IMR-90 (cell line): Measurements from ENCODE around the gene ASTN2. TPM values are rescaled to one million over a fixed set of nuclear protein-coding genes. Genes with fewer than 3 reads are reported as not detected.

Experiments used
- ATAC-seq: fragments of 200-7000 bp; cut with Tn5 transposase; 2 replicates; pipeline ENCODE4 v1.9.1; 2020; ENCODE audit warnings: low read depth, mild to moderate bottlenecking, moderate library complexity
- BruUV-seq: library from RNA; stranded (reverse); fragments of 400-500 nt; replicated peaks from 2 replicates; lab custom pipeline; 2021; lab: Mats Ljungman, UMichigan
- CTCF ChIA-PET: fragments of 300-600 bp; formaldehyde crosslinking; extraction: SDS; loops from one replicate; lab custom pipeline; 2021; ENCODE audit warnings: antibody characterized with exemption; lab: Yijun Ruan, JAX
- POLR2A ChIA-PET: fragments of 300-600 bp; sonication (Branson Sonifier 250); formaldehyde crosslinking; loops from one replicate; lab custom pipeline; 2022; ENCODE audit warnings: antibody characterized with exemption; ENCODE audit not compliant: unreplicated experiment; lab: Charles Lee
- DNase-seq: peaks from one replicate; pipeline ENCODE4 v3.0.0; 2013
- H2AFZ ChIP-seq: replicated peaks from 2 replicates; pipeline ENCODE3; 2013; ENCODE audit warnings: low read length, mild to moderate bottlenecking; ENCODE audit not compliant: poor library complexity
- H2AK5ac ChIP-seq: 2 replicates; pipeline ENCODE4 v1.6.1; 2013; ENCODE audit warnings: low read depth, low read length, inconsistent platforms
- H2AK9ac ChIP-seq: replicated peaks from 2 replicates; pipeline ENCODE3; 2013; ENCODE audit warnings: mild to moderate bottlenecking, low read depth, low read length, moderate library complexity; ENCODE audit not compliant: poor library complexity
- H2BK120ac ChIP-seq: 2 replicates; pipeline ENCODE4 v1.6.1; 2013; ENCODE audit warnings: low read depth, low read length, inconsistent platforms
- H2BK15ac ChIP-seq: 3 replicates; pipeline ENCODE4 v1.6.1; 2013; ENCODE audit warnings: low read depth, low read length, inconsistent platforms
- H2BK20ac ChIP-seq: 2 replicates; pipeline ENCODE4 v1.6.1; 2013; ENCODE audit warnings: low read depth, mild to moderate bottlenecking, inconsistent platforms, low read length, moderate library complexity
- H2BK5ac ChIP-seq: 2 replicates; pipeline ENCODE4 v1.6.1; 2013; ENCODE audit warnings: mild to moderate bottlenecking, low read depth, low read length, inconsistent platforms; ENCODE audit not compliant: poor library complexity, severe bottlenecking
- H3K14ac ChIP-seq: replicated peaks from 2 replicates; pipeline ENCODE4 v1.6.1; 2013; ENCODE audit warnings: low read depth, low read length, inconsistent platforms
- H3K18ac ChIP-seq: 2 replicates; pipeline ENCODE4 v1.6.1; 2013; ENCODE audit warnings: low read depth, low read length, control low read depth
- H3K23ac ChIP-seq: 2 replicates; pipeline ENCODE4 v1.6.1; 2013; ENCODE audit warnings: low read depth, low read length, inconsistent platforms
- H3K27ac ChIP-seq: 2 replicates; pipeline ENCODE4 v1.5.1; 2013; ENCODE audit warnings: mild to moderate bottlenecking, control low read depth, low read length; ENCODE audit not compliant: insufficient read depth
- H3K27me3 ChIP-seq: 2 replicates; pipeline ENCODE4 v1.6.1; 2013; ENCODE audit warnings: low read length; ENCODE audit not compliant: control insufficient read depth, insufficient read depth
- H3K36me3 ChIP-seq: 2 replicates; pipeline ENCODE4 v1.6.1; 2013; ENCODE audit warnings: low read length, mixed read lengths; ENCODE audit not compliant: control insufficient read depth, insufficient read depth
- H3K4ac ChIP-seq: 2 replicates; pipeline ENCODE4 v1.6.1; 2013; ENCODE audit warnings: low read depth, low read length, inconsistent platforms
- H3K4me1 ChIP-seq: 2 replicates; pipeline ENCODE4 v1.6.1; 2013; ENCODE audit warnings: low read length, mixed read lengths; ENCODE audit not compliant: control insufficient read depth, insufficient read depth
- H3K4me2 ChIP-seq: 2 replicates; pipeline ENCODE4 v1.6.1; 2013; ENCODE audit warnings: low read depth, mild to moderate bottlenecking, control low read depth, low read length, moderate library complexity
- H3K4me3 ChIP-seq: 2 replicates; pipeline ENCODE4 v1.5.1; 2013; ENCODE audit warnings: low read depth, mild to moderate bottlenecking, control low read depth, low read length, moderate library complexity; ENCODE audit not compliant: insufficient read depth
- H3K56ac ChIP-seq: 2 replicates; pipeline ENCODE4 v1.6.1; 2013; ENCODE audit warnings: low read length, inconsistent platforms; ENCODE audit not compliant: insufficient read depth; ENCODE audit errors: extremely low read depth
- H3K79me1 ChIP-seq, 2 experiments: 2 replicates each; pipeline ENCODE4 v1.6.1; 2013; ENCODE audit warnings: low read length in 2 of 2, inconsistent platforms in 1 of 2, low read depth in 1 of 2
- H3K9ac ChIP-seq: 2 replicates; pipeline ENCODE4 v1.6.1; 2013; ENCODE audit warnings: low read depth, low read length, control low read depth
- H3K9me1 ChIP-seq: 2 replicates; pipeline ENCODE4 v1.6.1; 2013; ENCODE audit warnings: low read length, inconsistent platforms; ENCODE audit not compliant: insufficient read depth
- H3K9me3 ChIP-seq: 2 replicates; pipeline ENCODE4 v1.6.1; 2013; ENCODE audit warnings: low read length; ENCODE audit not compliant: control insufficient read depth, insufficient read depth
- H4K20me1 ChIP-seq: 2 replicates; pipeline ENCODE4 v1.6.1; 2013; ENCODE audit warnings: low read length, inconsistent platforms; ENCODE audit not compliant: insufficient read depth
- H4K5ac ChIP-seq: 2 replicates; pipeline ENCODE4 v1.6.1; 2013; ENCODE audit warnings: mild to moderate bottlenecking, low read depth, low read length, control low read depth
- H4K8ac ChIP-seq, 2 experiments: 2 replicates each; pipeline ENCODE4 v1.6.1; 2013; ENCODE audit warnings: low read depth in 2 of 2, low read length in 2 of 2, control low read depth in 1 of 2, inconsistent platforms in 1 of 2
- H4K91ac ChIP-seq: 2 replicates; pipeline ENCODE4 v1.6.1; 2013; ENCODE audit warnings: low read depth, low read length, inconsistent platforms; ENCODE audit not compliant: insufficient read depth
- BHLHE40 ChIP-seq: fragments of 150-350 bp; IDR thresholded peaks from 2 replicates; pipeline ENCODE4 v1.6.1; 2016; ENCODE audit warnings: mild to moderate bottlenecking, low read depth, low read length
- CEBPB ChIP-seq: IDR thresholded peaks from 2 replicates; pipeline ENCODE4 v1.6.1; 2012; ENCODE audit warnings: low read depth, low read length, improper control_type of control experiment
- CHD1 ChIP-seq: IDR thresholded peaks from 2 replicates; pipeline ENCODE4 v1.6.1; 2012; ENCODE audit warnings: low read depth, low read length, improper control_type of control experiment
- CTCF ChIP-seq: conservative IDR thresholded peaks from 2 replicates; pipeline ENCODE4 v1.5.1; 2012; ENCODE audit warnings: mild to moderate bottlenecking, low read depth, low read length, improper control_type of control experiment
- ELK1 ChIP-seq: fragments of 150-350 bp; IDR thresholded peaks from 2 replicates; pipeline ENCODE4 v1.6.1; 2016; ENCODE audit warnings: low read depth, mild to moderate bottlenecking, low read length, moderate library complexity, borderline replicate concordance
- FOS ChIP-seq: fragments of 150-350 bp; IDR thresholded peaks from 2 replicates; pipeline ENCODE4 v1.6.1; 2016; ENCODE audit warnings: low read depth, low read length
- MAFK ChIP-seq: IDR thresholded peaks from 2 replicates; pipeline ENCODE4 v1.6.1; 2012; ENCODE audit warnings: low read depth, low read length, improper control_type of control experiment
- MAZ ChIP-seq: IDR thresholded peaks from 2 replicates; pipeline ENCODE4 v1.6.1; 2012; ENCODE audit warnings: low read depth, mild to moderate bottlenecking, low read length, improper control_type of control experiment, moderate library complexity, borderline replicate concordance
- MXI1 ChIP-seq: IDR thresholded peaks from 2 replicates; pipeline ENCODE4 v1.6.1; 2012; ENCODE audit warnings: low read depth, mild to moderate bottlenecking, low read length, moderate library complexity, borderline replicate concordance
- NFE2L2 ChIP-seq: fragments of 150-350 bp; IDR thresholded peaks from 2 replicates; pipeline ENCODE4 v1.6.1; 2016; ENCODE audit warnings: low read depth, mild to moderate bottlenecking, low read length
- POLR2A ChIP-seq: IDR thresholded peaks from 2 replicates; pipeline ENCODE4 v1.6.1; 2012; ENCODE audit warnings: mild to moderate bottlenecking, low read depth, low read length
- RAD21 ChIP-seq: IDR thresholded peaks from 2 replicates; pipeline ENCODE4 v1.6.1; 2012; ENCODE audit warnings: low read length, improper control_type of control experiment
- RCOR1 ChIP-seq: IDR thresholded peaks from 2 replicates; pipeline ENCODE4 v1.6.1; 2012; ENCODE audit warnings: mild to moderate bottlenecking, low read length, improper control_type of control experiment; ENCODE audit not compliant: insufficient replicate concordance
- RFX5 ChIP-seq: IDR thresholded peaks from 2 replicates; pipeline ENCODE4 v1.8.0; 2012; ENCODE audit warnings: low read depth, mild to moderate bottlenecking, low read length, moderate library complexity
- SMC3 ChIP-seq: fragments of 150-350 bp; IDR thresholded peaks from 2 replicates; pipeline ENCODE4 v1.6.1; 2016; ENCODE audit warnings: low read depth, mild to moderate bottlenecking, antibody characterized with exemption, low read length, moderate library complexity
- USF2 ChIP-seq: fragments of 150-350 bp; IDR thresholded peaks from 2 replicates; pipeline ENCODE4 v1.6.1; 2017; ENCODE audit warnings: mild to moderate bottlenecking, antibody characterized with exemption, low read length, low read depth
- WGBS, 2 experiments: methylation state at CpG; one replicate each; pipeline versions ENCODE4 v1.1.5 to v1.1.7; 2013; ENCODE audit warnings: missing lambda C conversion rate in 2 of 2; ENCODE audit not compliant: insufficient read length in 1 of 2; ENCODE audit errors: extremely low coverage in 2 of 2; 5-methylcytosine and 5-hydroxymethylcytosine counted together
- dilution Hi-C: fragments of 300-500 bp; cut with HindIII; formaldehyde crosslinking; loops from one replicate; pipeline ENCODE4 v1.14.3; 2018; ENCODE audit warnings: low sequenced_read_pairs; ENCODE audit not compliant: unreplicated experiment
- in situ Hi-C: fragments of 300-500 bp; cut with MboI; formaldehyde crosslinking; loops from 3 replicates; pipeline ENCODE4 v1.14.3; 2019; ENCODE audit warnings: low sequenced_read_pairs, inconsistent platforms, mixed read lengths
- intact Hi-C: fragments of 100-400 bp; cut with micrococcal nuclease; formaldehyde crosslinking; loops from 2 replicates; pipeline ENCODE4 v1.10.0; 2022
- polyA plus RNA-seq, 3 experiments: library from polyadenylated mRNA; depleted of rRNA; stranded (reverse); fragments of >200 nt; gene quantifications; 2 replicates each; pipeline ENCODE4 v1.2.3, GENCODE V29; 2012; ENCODE audit warnings: low replicate concordance in 1 of 3
- total RNA-seq: library from RNA; depleted of rRNA; stranded (reverse); fragments of >200 nt; gene quantifications from 2 replicates; pipeline ENCODE4 v1.2.3, GENCODE V29; 2012

ASTN2 gene
- total and polyA plus RNA-seq, 2 of the 4 experiments (the other 2 are of a cell fraction) = 3.8 to 6.8 TPM

- no peak overlapping the region for H3K4ac ChIP-seq
- H2AK5ac ChIP-seq = no peak overlapping the region
- H2BK15ac ChIP-seq = no peak overlapping the region
- H3K4me1 ChIP-seq = no peaks in the 10 kb centered on the region
- no peak overlapping the region for H4K91ac ChIP-seq
- no peak overlapping the region for H3K9ac ChIP-seq
- H2AFZ ChIP-seq = peak overlapping the region; percentile 82
- H2BK20ac ChIP-seq = no peak overlapping the region
- no peak overlapping the region for H3K27ac ChIP-seq
- POLR2A ChIA-PET = no interaction called here
- H3K27me3 ChIP-seq = peaks cover 34% of the 10 kb centered on the region
- H3K23ac ChIP-seq = no peak overlapping the region
- no peaks in the 10 kb centered on the region for H3K9me3 ChIP-seq
- TF ChIP-seq ELK1 (no peak), SMC3 (no peak), NFE2L2 (no peak), FOS (no peak), CHD1 (no peak), MXI1 (no peak), POLR2A (no peak), CEBPB (no peak), RAD21 (no peak), MAFK (no peak), RCOR1 (no peak), USF2 (no peak), CTCF (no peak), RFX5 (no peak), BHLHE40 (no peak), MAZ (no peak)
- H3K36me3 ChIP-seq = no peaks in the 10 kb centered on the region
- no peak overlapping the region for H2BK5ac ChIP-seq
- H3K18ac ChIP-seq = no peak overlapping the region
- in situ Hi-C loops (no loop called here), dilution Hi-C loops (no loop called here), intact Hi-C loops (no loop called here)
- H4K5ac ChIP-seq = no peak overlapping the region
- H3K14ac ChIP-seq = no peak overlapping the region
- H3K79me1 ChIP-seq = no peaks in the 10 kb centered on the region
- peak; percentile 72 for ATAC-seq
- peak overlapping the region; percentile 66; the same call in 1 of the 2 replicates for H3K4me2 ChIP-seq
- CTCF ChIA-PET = no interaction called here
- H3K56ac ChIP-seq = no peak overlapping the region
- no TSS peak for BruUV-seq
- WGBS, 2 experiments = 1% methylated on average over 48 of the region's 77 CpGs; no CpG with 5 or more reads in 1 of the 2 experiments
- H4K8ac ChIP-seq = no peak overlapping the region
- no peak overlapping the region for H2AK9ac ChIP-seq
- DNase-seq = no peak
- no peaks in the 10 kb centered on the region for H3K9me1 ChIP-seq
- peak overlapping the region; percentile 33; the same call in 1 of the 2 replicates for H3K4me3 ChIP-seq
- H2BK120ac ChIP-seq = no peak overlapping the region
- H4K20me1 ChIP-seq = no peaks in the 10 kb centered on the region
Measured at GRCh38 chr9:117414220-117414905, 494 bp downstream of the ASTN2 start.
